GM12878 (cell line): ENCODE measurements around the gene ZNF839. TPM values are rescaled to one million over a fixed set of nuclear protein-coding genes. Genes with fewer than 3 reads are reported as not detected.

ENCODE experiments used
- ATAC-seq: fragments of 200-7000 bp; cut with Tn5 transposase; 3 replicates; pipeline ENCODE4 v1.9.1; 2020; ENCODE audit warnings: mild to moderate bottlenecking, moderate library complexity
- BruUV-seq: library from RNA; stranded (reverse); fragments of 400-500 nt; replicated peaks from 2 replicates; lab custom pipeline; 2021; lab: Mats Ljungman, UMichigan
- CTCF ChIA-PET: fragments of 300-600 bp; sonication (Branson Sonifier 250); formaldehyde crosslinking; extraction: SDS; loops from one replicate; lab custom pipeline; 2021; ENCODE audit warnings: inconsistent platforms; lab: Yijun Ruan, JAX
- POLR2A ChIA-PET: fragments of 350-600 bp; formaldehyde crosslinking; extraction: SDS; loops from one replicate; lab custom pipeline; 2021; ENCODE audit warnings: inconsistent platforms; lab: Charles Lee
- RAD21 ChIA-PET: fragments of 300-600 bp; sonication (Branson Sonifier 250); formaldehyde crosslinking; loops from one replicate; lab custom pipeline; 2023; ENCODE audit warnings: antibody characterized with exemption; ENCODE audit not compliant: unreplicated experiment; lab: Charles Lee
- SMC1A ChIA-PET: fragments of 300-600 bp; sonication (Branson Sonifier 250); formaldehyde crosslinking; loops from one replicate; lab custom pipeline; 2023; ENCODE audit not compliant: unreplicated experiment, uncharacterized antibody; lab: Charles Lee
- DNase-seq: peaks from one replicate; pipeline ENCODE4 v3.0.0-alpha.2; 2011; ENCODE audit warnings: low read depth, low spot score
- FAIRE-seq: peaks from 3 replicates; lab custom pipeline; 2011; peaks lifted over from hg19 to GRCh38; lab: Jason Lieb, UNC
- H2AFZ ChIP-seq: 2 replicates; pipeline ENCODE4 v1.6.0; 2011; ENCODE audit warnings: low read depth, low read length, control low read depth; ENCODE audit not compliant: control insufficient read depth
- H3K27ac ChIP-seq: 2 replicates; pipeline ENCODE4 v1.5.1; 2011; ENCODE audit warnings: control low read depth; ENCODE audit not compliant: control insufficient read depth, insufficient read depth
- H3K27me3 ChIP-seq, 2 experiments: replicated peaks in 1 of 2; 2 replicates each; pipeline versions ENCODE4 v1.6.0 to v1.6.1; 2011; ENCODE audit warnings: low read length in 1 of 2; ENCODE audit not compliant: control insufficient read depth in 2 of 2, insufficient read depth in 2 of 2
- H3K36me3 ChIP-seq, 2 experiments: 2 replicates each; pipeline ENCODE4 v1.5.1; 2011; ENCODE audit warnings: low read length in 1 of 2; ENCODE audit not compliant: control insufficient read depth in 2 of 2, insufficient read depth in 2 of 2
- H3K4me1 ChIP-seq: 2 replicates; pipeline ENCODE4 v1.6.1; 2011; ENCODE audit warnings: mild to moderate bottlenecking, low read length, moderate library complexity, mixed read lengths; ENCODE audit not compliant: control insufficient read depth, insufficient read depth
- H3K4me2 ChIP-seq: 2 replicates; pipeline ENCODE4 v1.6.0; 2011; ENCODE audit warnings: control low read depth; ENCODE audit not compliant: control insufficient read depth, insufficient read depth
- H3K4me3 ChIP-seq: fragments of 200-600 bp; sonication (generic); 2 replicates; pipeline ENCODE4 v1.5.1; 2016
- H3K79me2 ChIP-seq: 2 replicates; pipeline ENCODE4 v1.6.0; 2011; ENCODE audit warnings: low read length; ENCODE audit not compliant: control insufficient read depth, insufficient read depth
- H3K9ac ChIP-seq: 2 replicates; pipeline ENCODE4 v1.8.0; 2011; ENCODE audit warnings: low read length, control low read depth, mixed read lengths; ENCODE audit not compliant: control insufficient read depth, insufficient read depth
- H3K9me3 ChIP-seq: replicated peaks from 3 replicates; pipeline ENCODE4 v1.5.1; 2011; ENCODE audit warnings: mild to moderate bottlenecking, low read length; ENCODE audit not compliant: control insufficient read depth, insufficient read depth
- H4K20me1 ChIP-seq: 2 replicates; pipeline ENCODE4 v1.6.0; 2011; ENCODE audit not compliant: control insufficient read depth, insufficient read depth
- ETV6 ChIP-seq, 2 experiments: fragments of 450-650 bp in 1 of 2; IDR thresholded peaks in 1 of 2; conservative IDR thresholded peaks in 1 of 2; 2 replicates each; pipeline ENCODE4 v1.6.1; 2014; ENCODE audit warnings: antibody characterized with exemption in 1 of 2, borderline replicate concordance in 1 of 2, low read depth in 1 of 2, mild to moderate bottlenecking in 1 of 2, moderate library complexity in 1 of 2
- MYC ChIP-seq: IDR thresholded peaks from 2 replicates; pipeline ENCODE4 v1.6.1; 2011; ENCODE audit warnings: mild to moderate bottlenecking, low read length, moderate library complexity, inconsistent platforms; ENCODE audit not compliant: insufficient read depth, insufficient replicate concordance, insufficient read length, severe bottlenecking
- NBN ChIP-seq: fragments of 450-650 bp; IDR thresholded peaks from 2 replicates; pipeline ENCODE4 v1.6.1; 2016
- NR2C1 ChIP-seq: fragments of 450-650 bp; IDR thresholded peaks from 2 replicates; pipeline ENCODE4 v1.6.1; 2017; ENCODE audit warnings: antibody characterized with exemption, mild to moderate bottlenecking, moderate library complexity
- WGBS: methylation state at CpG from one replicate; pipeline ENCODE4 v1.1.6; 2016; ENCODE audit warnings: low lambda C conversion rate; ENCODE audit not compliant: insufficient replicate concordance, insufficient coverage; ENCODE audit errors: missing lambda C conversion rate; 5-methylcytosine and 5-hydroxymethylcytosine counted together
- in situ Hi-C: fragments of 300-500 bp; cut with MboI; formaldehyde crosslinking; loops from 9 replicates; pipeline ENCODE4 v1.14.3; 2018; ENCODE audit warnings: mixed read lengths
- intact Hi-C: fragments of 100-400 bp; cut with micrococcal nuclease; formaldehyde crosslinking; loops from one replicate; pipeline ENCODE4 v1.14.2; 2022; ENCODE audit not compliant: unreplicated experiment
- polyA plus RNA-seq, 11 experiments: library from polyadenylated mRNA; depleted of rRNA in 4 of 11; unstranded in 6 of 11; stranded (reverse) in 5 of 11; fragments of >200 nt; fragmentation: Nextera tagmentation in 4 of 11; fragmentation: Illumina TruSeq in 1 of 11; extraction: Ambion mirVana in 4 of 11; extraction: Trizol in 1 of 11; gene quantifications; 1 replicate in 1 of 11; 2 replicates in 10 of 11; pipeline versions ENCODE4 v1.2.1 to v1.2.3, GENCODE V29; 2011 to 2016; ENCODE audit warnings: inconsistent platforms in 2 of 11, missing spikeins in 2 of 11, low read depth in 1 of 11
- total RNA-seq, 4 experiments: library from RNA; depleted of rRNA in 3 of 4; stranded (reverse); fragments of >200 nt in 3 of 4; fragmentation: Illumina TruSeq in 1 of 4; extraction: Trizol in 1 of 4; gene quantifications; 2 replicates each; pipeline versions ENCODE4 v1.2.1 to v1.2.3, GENCODE V29; 2013 to 2021
- TF ChIP-seq, protein P1 (sequence below): IDR thresholded peaks from 2 replicates; pipeline ENCODE4 v1.6.1; 2012; ENCODE audit warnings: mild to moderate bottlenecking, low read depth, low read length
- TF ChIP-seq, protein P2 (sequence below): fragments of 450-650 bp; IDR thresholded peaks from 2 replicates; pipeline ENCODE4 v1.6.1; 2017; ENCODE audit warnings: mild to moderate bottlenecking, moderate library complexity
- TF ChIP-seq, protein P3 (sequence below): fragments of 450-650 bp; IDR thresholded peaks from 2 replicates; pipeline ENCODE4 v1.6.1; 2017; ENCODE audit warnings: mild to moderate bottlenecking
- TF ChIP-seq, protein P4 (sequence below): IDR thresholded peaks from 2 replicates; pipeline ENCODE4 v1.6.1; 2012; ENCODE audit warnings: improper control_type of control experiment, low read depth, low read length; ENCODE audit not compliant: insufficient replicate concordance

The ZNF839 gene
- total and polyA plus RNA-seq, 10 of the 15 experiments (the other 5 are each of a cell fraction or from before 2014, with no cell fraction given): 1.4 to 14.4 (median 8.6) TPM

DNA sequence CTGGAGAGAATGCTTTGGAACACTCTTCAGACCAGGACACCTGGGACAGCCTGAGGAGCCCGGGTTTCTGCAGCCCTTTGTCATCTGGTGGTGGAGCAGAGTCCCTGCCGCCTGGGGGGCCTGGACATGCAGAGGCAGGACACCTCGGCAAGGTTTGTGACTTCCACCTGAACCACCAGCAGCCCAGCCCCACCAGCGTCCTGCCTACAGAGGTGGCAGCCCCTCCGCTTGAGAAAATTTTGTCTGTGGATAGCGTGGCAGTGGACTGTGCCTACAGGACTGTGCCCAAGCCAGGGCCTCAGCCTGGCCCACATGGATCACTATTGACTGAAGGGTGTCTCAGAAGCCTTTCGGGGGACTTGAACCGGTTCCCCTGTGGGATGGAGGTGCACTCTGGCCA lies 22.0 kb downstream of the ZNF839 start:
- peaks cover 0 to 8% of the 10 kb centered on the region in 2 experiments; a peak in 3 of 4 replicates for H3K36me3 ChIP-seq
- DNase-seq (no peak), FAIRE-seq (no peak), ATAC-seq (no peak)
- H3K4me3 ChIP-seq: no peak overlapping the region
- BruUV-seq: no TSS peak
- no peaks in the 10 kb centered on the region for H3K27me3 ChIP-seq
- no peak overlapping the region for H3K27ac ChIP-seq
- ChIA-PET CTCF (no interaction called here), POLR2A (no interaction called here), RAD21 (no interaction called here), SMC1A (no interaction called here)
- H3K79me2 ChIP-seq: no peaks in the 10 kb centered on the region
- H3K4me2 ChIP-seq: no peak overlapping the region
- in situ Hi-C loops (no loop called here), intact Hi-C loops (no loop called here)
- H3K9ac ChIP-seq: no peak overlapping the region
- no peaks in the 10 kb centered on the region for H4K20me1 ChIP-seq
- no peaks in the 10 kb centered on the region for H3K4me1 ChIP-seq
- H2AFZ ChIP-seq: no peak overlapping the region
- WGBS: 95% methylated on average over 8 of the region's 8 CpGs
- no peaks in the 10 kb centered on the region for H3K9me3 ChIP-seq
- TF ChIP-seq NR2C1: no peak
- TF ChIP-seq, protein P1, sequence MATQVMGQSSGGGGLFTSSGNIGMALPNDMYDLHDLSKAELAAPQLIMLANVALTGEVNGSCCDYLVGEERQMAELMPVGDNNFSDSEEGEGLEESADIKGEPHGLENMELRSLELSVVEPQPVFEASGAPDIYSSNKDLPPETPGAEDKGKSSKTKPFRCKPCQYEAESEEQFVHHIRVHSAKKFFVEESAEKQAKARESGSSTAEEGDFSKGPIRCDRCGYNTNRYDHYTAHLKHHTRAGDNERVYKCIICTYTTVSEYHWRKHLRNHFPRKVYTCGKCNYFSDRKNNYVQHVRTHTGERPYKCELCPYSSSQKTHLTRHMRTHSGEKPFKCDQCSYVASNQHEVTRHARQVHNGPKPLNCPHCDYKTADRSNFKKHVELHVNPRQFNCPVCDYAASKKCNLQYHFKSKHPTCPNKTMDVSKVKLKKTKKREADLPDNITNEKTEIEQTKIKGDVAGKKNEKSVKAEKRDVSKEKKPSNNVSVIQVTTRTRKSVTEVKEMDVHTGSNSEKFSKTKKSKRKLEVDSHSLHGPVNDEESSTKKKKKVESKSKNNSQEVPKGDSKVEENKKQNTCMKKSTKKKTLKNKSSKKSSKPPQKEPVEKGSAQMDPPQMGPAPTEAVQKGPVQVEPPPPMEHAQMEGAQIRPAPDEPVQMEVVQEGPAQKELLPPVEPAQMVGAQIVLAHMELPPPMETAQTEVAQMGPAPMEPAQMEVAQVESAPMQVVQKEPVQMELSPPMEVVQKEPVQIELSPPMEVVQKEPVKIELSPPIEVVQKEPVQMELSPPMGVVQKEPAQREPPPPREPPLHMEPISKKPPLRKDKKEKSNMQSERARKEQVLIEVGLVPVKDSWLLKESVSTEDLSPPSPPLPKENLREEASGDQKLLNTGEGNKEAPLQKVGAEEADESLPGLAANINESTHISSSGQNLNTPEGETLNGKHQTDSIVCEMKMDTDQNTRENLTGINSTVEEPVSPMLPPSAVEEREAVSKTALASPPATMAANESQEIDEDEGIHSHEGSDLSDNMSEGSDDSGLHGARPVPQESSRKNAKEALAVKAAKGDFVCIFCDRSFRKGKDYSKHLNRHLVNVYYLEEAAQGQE: no peak
- TF ChIP-seq, protein P2, sequence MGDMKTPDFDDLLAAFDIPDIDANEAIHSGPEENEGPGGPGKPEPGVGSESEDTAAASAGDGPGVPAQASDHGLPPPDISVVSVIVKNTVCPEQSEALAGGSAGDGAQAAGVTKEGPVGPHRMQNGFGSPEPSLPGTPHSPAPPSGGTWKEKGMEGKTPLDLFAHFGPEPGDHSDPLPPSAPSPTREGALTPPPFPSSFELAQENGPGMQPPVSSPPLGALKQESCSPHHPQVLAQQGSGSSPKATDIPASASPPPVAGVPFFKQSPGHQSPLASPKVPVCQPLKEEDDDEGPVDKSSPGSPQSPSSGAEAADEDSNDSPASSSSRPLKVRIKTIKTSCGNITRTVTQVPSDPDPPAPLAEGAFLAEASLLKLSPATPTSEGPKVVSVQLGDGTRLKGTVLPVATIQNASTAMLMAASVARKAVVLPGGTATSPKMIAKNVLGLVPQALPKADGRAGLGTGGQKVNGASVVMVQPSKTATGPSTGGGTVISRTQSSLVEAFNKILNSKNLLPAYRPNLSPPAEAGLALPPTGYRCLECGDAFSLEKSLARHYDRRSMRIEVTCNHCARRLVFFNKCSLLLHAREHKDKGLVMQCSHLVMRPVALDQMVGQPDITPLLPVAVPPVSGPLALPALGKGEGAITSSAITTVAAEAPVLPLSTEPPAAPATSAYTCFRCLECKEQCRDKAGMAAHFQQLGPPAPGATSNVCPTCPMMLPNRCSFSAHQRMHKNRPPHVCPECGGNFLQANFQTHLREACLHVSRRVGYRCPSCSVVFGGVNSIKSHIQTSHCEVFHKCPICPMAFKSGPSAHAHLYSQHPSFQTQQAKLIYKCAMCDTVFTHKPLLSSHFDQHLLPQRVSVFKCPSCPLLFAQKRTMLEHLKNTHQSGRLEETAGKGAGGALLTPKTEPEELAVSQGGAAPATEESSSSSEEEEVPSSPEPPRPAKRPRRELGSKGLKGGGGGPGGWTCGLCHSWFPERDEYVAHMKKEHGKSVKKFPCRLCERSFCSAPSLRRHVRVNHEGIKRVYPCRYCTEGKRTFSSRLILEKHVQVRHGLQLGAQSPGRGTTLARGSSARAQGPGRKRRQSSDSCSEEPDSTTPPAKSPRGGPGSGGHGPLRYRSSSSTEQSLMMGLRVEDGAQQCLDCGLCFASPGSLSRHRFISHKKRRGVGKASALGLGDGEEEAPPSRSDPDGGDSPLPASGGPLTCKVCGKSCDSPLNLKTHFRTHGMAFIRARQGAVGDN: no peak
- no peak for TF ChIP-seq NBN
- TF ChIP-seq MYC: no peak
- TF ChIP-seq, protein P3, sequence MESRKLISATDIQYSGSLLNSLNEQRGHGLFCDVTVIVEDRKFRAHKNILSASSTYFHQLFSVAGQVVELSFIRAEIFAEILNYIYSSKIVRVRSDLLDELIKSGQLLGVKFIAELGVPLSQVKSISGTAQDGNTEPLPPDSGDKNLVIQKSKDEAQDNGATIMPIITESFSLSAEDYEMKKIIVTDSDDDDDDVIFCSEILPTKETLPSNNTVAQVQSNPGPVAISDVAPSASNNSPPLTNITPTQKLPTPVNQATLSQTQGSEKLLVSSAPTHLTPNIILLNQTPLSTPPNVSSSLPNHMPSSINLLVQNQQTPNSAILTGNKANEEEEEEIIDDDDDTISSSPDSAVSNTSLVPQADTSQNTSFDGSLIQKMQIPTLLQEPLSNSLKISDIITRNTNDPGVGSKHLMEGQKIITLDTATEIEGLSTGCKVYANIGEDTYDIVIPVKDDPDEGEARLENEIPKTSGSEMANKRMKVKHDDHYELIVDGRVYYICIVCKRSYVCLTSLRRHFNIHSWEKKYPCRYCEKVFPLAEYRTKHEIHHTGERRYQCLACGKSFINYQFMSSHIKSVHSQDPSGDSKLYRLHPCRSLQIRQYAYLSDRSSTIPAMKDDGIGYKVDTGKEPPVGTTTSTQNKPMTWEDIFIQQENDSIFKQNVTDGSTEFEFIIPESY: no peak
- TF ChIP-seq ETV6 (conservative IDR thresholded peaks at IDR 0.05 in 1 of 2, IDR thresholded peaks at IDR 0.05 in 1 of 2; ENCODE audit: borderline replicate concordance in 1 of 2, low read depth in 1 of 2): no peak
- TF ChIP-seq, protein P4, sequence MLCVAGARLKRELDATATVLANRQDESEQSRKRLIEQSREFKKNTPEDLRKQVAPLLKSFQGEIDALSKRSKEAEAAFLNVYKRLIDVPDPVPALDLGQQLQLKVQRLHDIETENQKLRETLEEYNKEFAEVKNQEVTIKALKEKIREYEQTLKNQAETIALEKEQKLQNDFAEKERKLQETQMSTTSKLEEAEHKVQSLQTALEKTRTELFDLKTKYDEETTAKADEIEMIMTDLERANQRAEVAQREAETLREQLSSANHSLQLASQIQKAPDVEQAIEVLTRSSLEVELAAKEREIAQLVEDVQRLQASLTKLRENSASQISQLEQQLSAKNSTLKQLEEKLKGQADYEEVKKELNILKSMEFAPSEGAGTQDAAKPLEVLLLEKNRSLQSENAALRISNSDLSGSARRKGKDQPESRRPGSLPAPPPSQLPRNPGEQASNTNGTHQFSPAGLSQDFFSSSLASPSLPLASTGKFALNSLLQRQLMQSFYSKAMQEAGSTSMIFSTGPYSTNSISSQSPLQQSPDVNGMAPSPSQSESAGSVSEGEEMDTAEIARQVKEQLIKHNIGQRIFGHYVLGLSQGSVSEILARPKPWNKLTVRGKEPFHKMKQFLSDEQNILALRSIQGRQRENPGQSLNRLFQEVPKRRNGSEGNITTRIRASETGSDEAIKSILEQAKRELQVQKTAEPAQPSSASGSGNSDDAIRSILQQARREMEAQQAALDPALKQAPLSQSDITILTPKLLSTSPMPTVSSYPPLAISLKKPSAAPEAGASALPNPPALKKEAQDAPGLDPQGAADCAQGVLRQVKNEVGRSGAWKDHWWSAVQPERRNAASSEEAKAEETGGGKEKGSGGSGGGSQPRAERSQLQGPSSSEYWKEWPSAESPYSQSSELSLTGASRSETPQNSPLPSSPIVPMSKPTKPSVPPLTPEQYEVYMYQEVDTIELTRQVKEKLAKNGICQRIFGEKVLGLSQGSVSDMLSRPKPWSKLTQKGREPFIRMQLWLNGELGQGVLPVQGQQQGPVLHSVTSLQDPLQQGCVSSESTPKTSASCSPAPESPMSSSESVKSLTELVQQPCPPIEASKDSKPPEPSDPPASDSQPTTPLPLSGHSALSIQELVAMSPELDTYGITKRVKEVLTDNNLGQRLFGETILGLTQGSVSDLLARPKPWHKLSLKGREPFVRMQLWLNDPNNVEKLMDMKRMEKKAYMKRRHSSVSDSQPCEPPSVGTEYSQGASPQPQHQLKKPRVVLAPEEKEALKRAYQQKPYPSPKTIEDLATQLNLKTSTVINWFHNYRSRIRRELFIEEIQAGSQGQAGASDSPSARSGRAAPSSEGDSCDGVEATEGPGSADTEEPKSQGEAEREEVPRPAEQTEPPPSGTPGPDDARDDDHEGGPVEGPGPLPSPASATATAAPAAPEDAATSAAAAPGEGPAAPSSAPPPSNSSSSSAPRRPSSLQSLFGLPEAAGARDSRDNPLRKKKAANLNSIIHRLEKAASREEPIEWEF: no peak
